Smooth muscle cell (in vitro differentiated cells): ENCODE measurements around the gene OGFOD1. TPM values are rescaled to one million over a fixed set of nuclear protein-coding genes. Genes with fewer than 3 reads are reported as not detected.

Source experiments
- DNase-seq: peaks from one replicate; lab custom pipeline; 2025; ENCODE audit not compliant: unreplicated experiment; lab: John Stamatoyannopoulos, UW
- H2AFZ ChIP-seq: fragments of 200-600 bp; sonication (generic); 2 replicates; pipeline ENCODE4 v1.6.0; 2016; ENCODE audit warnings: antibody characterized with exemption, low read depth, mild to moderate bottlenecking
- H3F3A ChIP-seq: fragments of 200-600 bp; sonication (generic); 2 replicates; pipeline ENCODE4 v1.6.0; 2017; ENCODE audit warnings: antibody characterized with exemption, low read depth
- H3K27ac ChIP-seq: fragments of 200-600 bp; sonication (generic); 2 replicates; pipeline ENCODE4 v1.5.1; 2016; ENCODE audit warnings: low read depth, mild to moderate bottlenecking
- H3K27me3 ChIP-seq: fragments of 200-600 bp; sonication (generic); 2 replicates; pipeline ENCODE4 v1.6.1; 2016; ENCODE audit warnings: low read depth, mild to moderate bottlenecking
- H3K36me3 ChIP-seq: fragments of 200-600 bp; sonication (generic); 2 replicates; pipeline ENCODE4 v1.5.1; 2016; ENCODE audit warnings: low read depth
- H3K4me1 ChIP-seq: fragments of 200-600 bp; sonication (generic); 2 replicates; pipeline ENCODE4 v1.5.1; 2016; ENCODE audit warnings: low read depth
- H3K4me2 ChIP-seq: fragments of 200-600 bp; sonication (generic); 2 replicates; pipeline ENCODE4 v1.6.0; 2016; ENCODE audit warnings: mild to moderate bottlenecking
- H3K4me3 ChIP-seq: fragments of 200-600 bp; sonication (generic); 2 replicates; pipeline ENCODE4 v1.5.1; 2016; ENCODE audit warnings: mild to moderate bottlenecking
- H3K79me2 ChIP-seq: fragments of 200-600 bp; sonication (generic); 2 replicates; pipeline ENCODE4 v1.6.0; 2016; ENCODE audit warnings: low read depth, mild to moderate bottlenecking
- H3K9ac ChIP-seq: fragments of 200-600 bp; sonication (generic); 2 replicates; pipeline ENCODE4 v1.6.0; 2016; ENCODE audit warnings: low read depth
- H3K9me3 ChIP-seq: fragments of 200-600 bp; sonication (generic); replicated peaks from 2 replicates; pipeline ENCODE4 v1.5.1; 2016; ENCODE audit warnings: low read depth
- H4K20me1 ChIP-seq: fragments of 200-600 bp; sonication (generic); 2 replicates; pipeline ENCODE4 v1.6.0; 2016; ENCODE audit warnings: low read depth
- WGBS: methylation state at CpG from one replicate; pipeline ENCODE4 v1.1.7; 2016; ENCODE audit warnings: low lambda C conversion rate; 5-methylcytosine and 5-hydroxymethylcytosine counted together
- polyA plus RNA-seq: library from polyadenylated mRNA; unstranded; fragments of >200 nt; fragmentation: Nextera tagmentation; extraction: Ambion mirVana; gene quantifications from 2 replicates; pipeline ENCODE4 v1.2.1, GENCODE V29; 2016
- total RNA-seq: library from RNA; depleted of rRNA; stranded (reverse); fragments of >200 nt; gene quantifications from 2 replicates; pipeline ENCODE4 v1.2.3, GENCODE V29; 2014
- TF ChIP-seq, protein P1 (sequence below): fragments of 200-600 bp; sonication (generic); IDR thresholded peaks from 2 replicates; pipeline ENCODE4 v1.5.1; 2017; ENCODE audit warnings: borderline replicate concordance, mild to moderate bottlenecking, antibody characterized with exemption; ENCODE audit not compliant: insufficient read depth, poor library complexity, severe bottlenecking

OGFOD1 gene
- total and polyA plus RNA-seq, 2 experiments from 2014 or later = 68.7 to 107 TPM

DNA sequence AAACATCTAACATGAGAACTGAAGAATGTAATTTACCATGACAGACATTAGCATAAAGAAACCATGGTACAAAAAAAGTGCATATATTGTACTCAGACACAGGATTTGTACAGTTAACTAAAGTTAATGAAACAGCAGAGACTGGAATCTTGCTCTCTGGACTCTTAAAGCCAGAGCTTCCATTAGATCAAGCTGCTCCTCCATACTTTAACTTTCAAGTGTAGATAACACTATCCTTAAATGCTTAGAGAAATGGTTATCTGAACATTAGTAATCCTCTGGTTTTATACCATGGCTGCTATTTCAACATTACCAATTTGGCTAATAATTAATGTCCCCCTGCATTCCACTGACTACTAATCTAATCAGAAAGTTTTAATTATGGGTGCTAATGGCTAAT is 3.3 kb upstream of the OGFOD1 start:
- Histone ChIP-seq H3K4me3 (no peak overlapping the region), H2AFZ (no peak overlapping the region)

DNA sequence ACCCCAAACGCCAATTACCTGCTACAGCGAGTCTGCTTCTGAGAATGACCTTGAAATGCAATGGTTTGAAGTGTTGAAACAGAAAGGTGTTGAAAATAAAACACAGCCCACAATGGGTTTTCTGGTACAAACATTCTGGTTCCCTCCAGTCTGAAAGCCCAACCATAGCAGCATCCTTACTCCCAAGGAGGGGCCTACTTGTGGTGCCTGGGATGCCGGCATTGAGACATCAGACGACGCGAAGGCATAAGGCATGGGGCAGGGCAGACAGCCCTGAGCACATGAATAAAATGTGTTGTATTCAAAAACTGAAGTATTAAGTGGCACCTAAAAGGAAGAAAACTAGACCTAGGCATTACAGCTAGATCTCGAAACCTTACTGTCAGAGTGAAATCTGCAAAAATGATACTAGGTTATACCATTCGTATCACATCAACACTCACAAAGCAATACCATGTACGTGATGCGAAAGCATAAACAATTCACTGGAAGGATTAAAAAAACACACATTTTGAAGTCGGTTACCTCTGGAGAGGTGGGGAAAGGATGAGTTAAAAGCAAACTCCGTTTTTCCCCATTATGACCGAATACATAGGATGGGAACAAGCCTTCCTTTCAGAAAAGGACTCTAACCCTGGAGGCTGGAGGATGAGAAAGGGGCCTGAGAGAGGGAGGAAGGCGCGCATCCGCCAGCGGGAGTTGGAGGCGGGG is 924 bp upstream of the OGFOD1 start:
- Histone ChIP-seq H3K79me2 (peaks cover 79% of the 10 kb centered on the region), H4K20me1 (peaks cover 61% of the 10 kb centered on the region), H3K4me1 (peaks cover 29% of the 10 kb centered on the region), H3K9ac (peak overlapping the region; percentile 87), H3K4me3 (peak overlapping the region; percentile 92), H3K36me3 (peaks cover 6% of the 10 kb centered on the region), H3K9me3 (no peaks in the 10 kb centered on the region), H2AFZ (peak overlapping the region; percentile 89), H3K27me3 (no peaks in the 10 kb centered on the region), H3F3A (peaks cover 10% of the 10 kb centered on the region), H3K4me2 (peak overlapping the region; percentile 92), H3K27ac (peak overlapping the region; percentile 82)
- TF ChIP-seq, protein P1, sequence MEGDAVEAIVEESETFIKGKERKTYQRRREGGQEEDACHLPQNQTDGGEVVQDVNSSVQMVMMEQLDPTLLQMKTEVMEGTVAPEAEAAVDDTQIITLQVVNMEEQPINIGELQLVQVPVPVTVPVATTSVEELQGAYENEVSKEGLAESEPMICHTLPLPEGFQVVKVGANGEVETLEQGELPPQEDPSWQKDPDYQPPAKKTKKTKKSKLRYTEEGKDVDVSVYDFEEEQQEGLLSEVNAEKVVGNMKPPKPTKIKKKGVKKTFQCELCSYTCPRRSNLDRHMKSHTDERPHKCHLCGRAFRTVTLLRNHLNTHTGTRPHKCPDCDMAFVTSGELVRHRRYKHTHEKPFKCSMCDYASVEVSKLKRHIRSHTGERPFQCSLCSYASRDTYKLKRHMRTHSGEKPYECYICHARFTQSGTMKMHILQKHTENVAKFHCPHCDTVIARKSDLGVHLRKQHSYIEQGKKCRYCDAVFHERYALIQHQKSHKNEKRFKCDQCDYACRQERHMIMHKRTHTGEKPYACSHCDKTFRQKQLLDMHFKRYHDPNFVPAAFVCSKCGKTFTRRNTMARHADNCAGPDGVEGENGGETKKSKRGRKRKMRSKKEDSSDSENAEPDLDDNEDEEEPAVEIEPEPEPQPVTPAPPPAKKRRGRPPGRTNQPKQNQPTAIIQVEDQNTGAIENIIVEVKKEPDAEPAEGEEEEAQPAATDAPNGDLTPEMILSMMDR = no peak
- WGBS = 10% methylated on average over 18 of the region's 18 CpGs
- DNase-seq = no peak

More for the DNA sequence above, 3.3 kb upstream of the OGFOD1 start:
- Histone ChIP-seq H4K20me1 (peaks cover 69% of the 10 kb centered on the region), H3K79me2 (peaks cover 73% of the 10 kb centered on the region), H3K9ac (no peak overlapping the region), H3K4me1 (peaks cover 28% of the 10 kb centered on the region), H3K27ac (peak overlapping the region; percentile 21), H3K9me3 (no peaks in the 10 kb centered on the region), H3K36me3 (no peaks in the 10 kb centered on the region), H3F3A (peaks cover 10% of the 10 kb centered on the region), H3K4me2 (peak overlapping the region; percentile 51), H3K27me3 (no peaks in the 10 kb centered on the region)
- DNase-seq = no peak
- TF ChIP-seq, protein P1 = no peak

DNA sequence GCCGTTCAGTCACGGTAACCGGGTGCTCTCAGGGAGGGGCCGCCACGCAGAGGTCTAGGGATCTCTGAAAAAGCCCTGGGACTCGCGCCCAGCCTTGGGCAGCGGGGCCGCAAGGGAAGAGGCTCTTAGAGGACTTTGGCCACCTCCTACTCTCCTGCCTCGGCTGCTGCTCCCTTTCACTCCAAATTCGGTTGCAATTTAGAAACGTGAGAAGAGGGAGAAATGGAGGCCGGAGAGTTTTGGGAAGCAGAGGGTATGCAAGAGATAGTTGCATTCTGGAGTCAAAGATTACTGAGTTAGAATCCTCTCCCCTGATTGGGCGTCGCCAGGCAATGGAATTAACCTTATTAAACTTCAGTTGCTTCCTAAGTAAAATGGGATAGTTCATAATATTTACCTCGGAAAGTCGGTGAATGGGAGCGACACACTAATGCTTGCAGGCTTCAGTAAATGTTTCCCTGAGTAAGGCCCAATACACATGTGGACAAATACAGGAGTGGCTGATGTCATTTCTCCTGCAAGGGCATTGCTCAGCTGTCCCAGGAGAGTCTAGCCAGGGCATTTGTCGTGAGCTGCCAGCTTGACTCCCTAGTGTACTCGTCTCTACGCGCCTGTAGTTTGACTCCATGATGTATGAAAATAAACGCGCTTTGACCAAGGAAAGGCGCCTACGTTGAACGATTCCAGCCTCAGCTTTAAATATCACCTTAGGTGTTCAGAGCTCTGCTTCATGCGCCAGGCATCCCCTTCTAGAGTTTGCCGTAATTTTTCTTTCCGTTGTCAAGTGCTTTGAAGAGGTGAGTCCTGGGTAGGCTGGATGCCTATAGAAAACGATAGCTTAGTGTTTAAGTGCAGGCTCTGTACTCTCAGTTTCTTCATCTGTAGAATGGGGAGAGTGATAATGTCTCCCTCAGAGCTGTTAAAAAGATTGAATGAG is 667 bp downstream of the OGFOD1 start:
- Histone ChIP-seq H3K36me3 (peaks cover 22% of the 10 kb centered on the region), H3K9ac (peak overlapping the region; percentile 66), H3K79me2 (peaks cover 65% of the 10 kb centered on the region), H3F3A (peaks cover 10% of the 10 kb centered on the region), H3K27me3 (no peaks in the 10 kb centered on the region), H3K4me1 (peaks cover 29% of the 10 kb centered on the region), H2AFZ (peak overlapping the region; percentile 88), H3K4me3 (peak overlapping the region; percentile 92), H3K4me2 (peak overlapping the region; percentile 87), H4K20me1 (peaks cover 47% of the 10 kb centered on the region), H3K27ac (peak overlapping the region; percentile 82), H3K9me3 (no peaks in the 10 kb centered on the region)
- TF ChIP-seq, protein P1 = no peak
- 8% methylated on average over 31 of the region's 31 CpGs for WGBS
- DNase-seq = no peak
